Skeletal muscle tissue (tissue), 4 donors: ENCODE measurements around the gene MAP3K2. TPM values are rescaled to one million over a fixed set of nuclear protein-coding genes. Genes with fewer than 3 reads are reported as not detected.
A peak's percentile ranks its signal among the peaks of the same experiment; 100 is the strongest.
"Not testable (repeated sequence)": the region's sequence is repeated elsewhere in the genome, so short reads cannot be mapped to it uniquely, and the experiment has no call there.

Experiments
- H3K27ac ChIP-seq: one replicate; pipeline ENCODE4 v1.7.0; 2013; ENCODE audit warnings: mild to moderate bottlenecking, low read depth, low read length, inconsistent platforms
- H3K27me3 ChIP-seq, 3 donors: one replicate each; pipeline ENCODE4 v1.7.0; 2013; ENCODE audit warnings: low read length in 3 of 3; ENCODE audit not compliant: control insufficient read depth in 3 of 3, insufficient read depth in 3 of 3
- H3K36me3 ChIP-seq, 3 donors: one replicate each; pipeline ENCODE4 v1.7.0; 2013; ENCODE audit warnings: low read length in 3 of 3; ENCODE audit not compliant: control insufficient read depth in 3 of 3, insufficient read depth in 3 of 3
- H3K4me1 ChIP-seq, 3 donors: one replicate each; pipeline ENCODE4 v1.7.0; 2013; ENCODE audit warnings: low read length in 3 of 3, mild to moderate bottlenecking in 3 of 3; ENCODE audit not compliant: control insufficient read depth in 3 of 3, insufficient read depth in 3 of 3
- H3K4me3 ChIP-seq, 3 donors: one replicate each; pipeline ENCODE4 v1.7.0; 2013; ENCODE audit warnings: low read length in 3 of 3
- H3K9ac ChIP-seq, 3 donors: one replicate each; pipeline ENCODE4 v1.7.0; 2013; ENCODE audit warnings: low read length in 3 of 3, mild to moderate bottlenecking in 3 of 3, moderate library complexity in 2 of 3, low read depth in 1 of 3
- H3K9me3 ChIP-seq, 3 donors: one replicate each; pipeline ENCODE4 v1.7.0; 2013; ENCODE audit warnings: low read length in 3 of 3; ENCODE audit not compliant: control insufficient read depth in 3 of 3
- total RNA-seq: library from RNA; depleted of rRNA; stranded (reverse); fragments of >200 nt; gene quantifications from one replicate; pipeline ENCODE4 v1.2.3, GENCODE V29; 2014
- donor health status: Osteomylitis.

The MAP3K2 gene
- total RNA-seq, 1 donor from 2014 or later, result 21.9 TPM

- H3K9me3 ChIP-seq, result no peaks in the 10 kb centered on the region
- H3K27ac ChIP-seq, result no peak overlapping the region
- H3K9ac ChIP-seq, result no peak overlapping the region
- H3K4me3 ChIP-seq, result no peak overlapping the region
- no peaks in the 10 kb centered on the region for H3K27me3 ChIP-seq
- no peaks in the 10 kb centered on the region for H3K36me3 ChIP-seq
- H3K4me1 ChIP-seq, result peaks cover 23 to 33% (median 26%) of the 10 kb centered on the region in 3 donors
Observed at GRCh38 chr2:127413782-127414637, 26.2 kb upstream of the MAP3K2 start.

- H3K9ac ChIP-seq, result no peak overlapping the region
- H3K4me3 ChIP-seq, result no peak overlapping the region
- peaks cover 23 to 38% (median 29%) of the 10 kb centered on the region in 3 donors for H3K4me1 ChIP-seq
- H3K36me3 ChIP-seq, result no peaks in the 10 kb centered on the region
- H3K9me3 ChIP-seq, result no peaks in the 10 kb centered on the region
- no peak overlapping the region for H3K27ac ChIP-seq
- no peaks in the 10 kb centered on the region for H3K27me3 ChIP-seq
Observed at GRCh38 chr2:127413200-127413599, 25.4 kb upstream of the MAP3K2 start.

- H3K4me1 ChIP-seq, result peaks cover 30 to 46% (median 35%) of the 10 kb centered on the region in 3 donors
- peak overlapping the region; percentile 92 for H3K27ac ChIP-seq
- H3K9me3 ChIP-seq, result no peaks in the 10 kb centered on the region
- H3K9ac ChIP-seq, result peak overlapping the region; percentile 28 to 50 (median 47)
- no peaks in the 10 kb centered on the region for H3K27me3 ChIP-seq
- H3K36me3 ChIP-seq, result no peaks in the 10 kb centered on the region
- peak overlapping the region; percentile 25 to 49 (median 36) for H3K4me3 ChIP-seq
Observed at GRCh38 chr2:127411653-127412369, 24.0 kb upstream of the MAP3K2 start.

- peaks cover 26 to 41% (median 32%) of the 10 kb centered on the region in 3 donors for H3K4me1 ChIP-seq
- H3K36me3 ChIP-seq, result no peaks in the 10 kb centered on the region
- peak overlapping the region in 1 of 3 donors; percentile 49 for H3K4me3 ChIP-seq
- no peaks in the 10 kb centered on the region for H3K9me3 ChIP-seq
- peak overlapping the region; percentile 92 for H3K27ac ChIP-seq
- no peaks in the 10 kb centered on the region for H3K27me3 ChIP-seq
- H3K9ac ChIP-seq, result peak overlapping the region in 2 of 3 donors; percentile 38 to 47
Observed at GRCh38 chr2:127410871-127411652, 23.3 kb upstream of the MAP3K2 start.

- not testable (repeated sequence) for H3K27me3 ChIP-seq
- Histone ChIP-seq H3K4me1 (peaks cover 20 to 34% (median 29%) of the 10 kb centered on the region in 3 donors), H3K27ac (peak overlapping the region; percentile 92)
Observed at GRCh38 chr2:127409716-127410115, 21.9 kb upstream of the MAP3K2 start.

GRCh38 chr2:127408807-127409099 is 21.0 kb upstream of the MAP3K2 start:
- peak overlapping the region in 2 of 3 donors; percentile 68 to 77 for H3K4me3 ChIP-seq
- H3K9me3 ChIP-seq, result no peaks in the 10 kb centered on the region
- H3K9ac ChIP-seq, result peak overlapping the region; percentile 72 to 89 (median 83)
- peak overlapping the region; percentile 94 for H3K27ac ChIP-seq
- peaks cover 20 to 34% (median 28%) of the 10 kb centered on the region in 3 donors for H3K4me1 ChIP-seq
- H3K36me3 ChIP-seq, result no peaks in the 10 kb centered on the region
- no peaks in the 10 kb centered on the region for H3K27me3 ChIP-seq

More at GRCh38 chr2:127409716-127410115, 21.9 kb upstream of the MAP3K2 start:
- H3K36me3 ChIP-seq, H3K4me3 ChIP-seq, H3K9me3 ChIP-seq, H3K9ac ChIP-seq: not testable (repeated sequence)

GRCh38 chr2:127408004-127408806 is 20.4 kb upstream of the MAP3K2 start:
- peaks cover 20 to 34% (median 28%) of the 10 kb centered on the region in 3 donors for H3K4me1 ChIP-seq
- H3K27me3 ChIP-seq, result no peaks in the 10 kb centered on the region
- peak overlapping the region; percentile 94 for H3K27ac ChIP-seq
- H3K4me3 ChIP-seq, result peak overlapping the region; percentile 38 to 77 (median 68)
- no peaks in the 10 kb centered on the region for H3K9me3 ChIP-seq
- H3K9ac ChIP-seq, result peak overlapping the region; percentile 72 to 89 (median 83)
- H3K36me3 ChIP-seq, result no peaks in the 10 kb centered on the region

- no peaks in the 10 kb centered on the region for H3K9me3 ChIP-seq
- H3K4me1 ChIP-seq, result peaks cover 20 to 34% (median 28%) of the 10 kb centered on the region in 3 donors
- H3K27me3 ChIP-seq, result no peaks in the 10 kb centered on the region
- H3K27ac ChIP-seq, result peak overlapping the region; percentile 94
- H3K9ac ChIP-seq, result peak overlapping the region in 2 of 3 donors; percentile 68 to 71
- peak overlapping the region; percentile 53 to 56 (median 55) for H3K4me3 ChIP-seq
- no peaks in the 10 kb centered on the region for H3K36me3 ChIP-seq
Observed at GRCh38 chr2:127407661-127408003, 19.9 kb upstream of the MAP3K2 start.

GRCh38 chr2:127407091-127407490 is 19.3 kb upstream of the MAP3K2 start:
- H3K4me1 ChIP-seq, result peaks cover 24 to 35% (median 29%) of the 10 kb centered on the region in 3 donors

More at GRCh38 chr2:127407091-127407490, 19.3 kb upstream of the MAP3K2 start:
- no peaks in the 10 kb centered on the region for H3K9me3 ChIP-seq
- peak overlapping the region; percentile 94 for H3K27ac ChIP-seq
- peak overlapping the region in 1 of 3 donors; percentile 56 for H3K4me3 ChIP-seq
- no peaks in the 10 kb centered on the region for H3K36me3 ChIP-seq
- H3K27me3 ChIP-seq, result no peaks in the 10 kb centered on the region
- peak overlapping the region in 1 of 3 donors; percentile 8 for H3K9ac ChIP-seq
